ENCODE data around the gene GIMAP8.

Gene GIMAP8

GRCh38 chr7:150450491-150451001, at the start of gene GIMAP8:
Gene GIMAP8 (plus strand): TSS chr7:150450630. CDS start chr7:150466699, 16,069 bp downstream.
- DNase-seq (ENCODE audit: low read depth) = no peak

DNA sequence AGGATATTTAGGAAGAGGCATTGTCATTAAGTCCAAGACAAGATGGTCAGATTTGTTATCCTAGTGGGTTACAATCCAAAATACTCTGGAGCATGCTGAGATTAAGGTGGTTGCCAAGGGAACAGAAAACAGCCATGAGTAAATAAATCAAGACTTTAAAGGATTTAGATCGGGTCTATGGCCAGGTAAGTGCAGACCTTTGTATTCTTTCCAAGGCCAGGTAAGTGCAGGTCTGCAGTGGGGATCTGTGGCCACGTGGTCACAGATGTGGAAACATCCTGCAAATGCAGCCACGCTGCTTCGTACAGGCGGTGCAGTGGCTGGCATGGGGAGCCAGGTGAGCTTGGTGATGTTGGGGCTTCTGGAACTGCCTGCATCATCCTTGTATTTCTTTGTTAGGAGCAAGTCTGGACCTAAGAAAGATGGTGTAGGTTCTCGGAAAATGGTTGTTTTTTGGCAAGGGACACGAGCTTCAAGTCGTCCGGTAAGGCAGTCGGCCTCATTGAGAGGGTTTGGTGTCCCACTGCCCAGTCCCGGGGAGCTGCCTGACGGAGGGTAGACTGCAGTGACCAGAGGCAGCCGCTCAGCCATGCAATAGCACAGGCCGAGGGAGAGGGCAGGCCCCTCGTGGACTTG, 49.5 kb upstream of the GIMAP8 start:
- DNase-seq (ENCODE audit: low read depth) = no peak

GRCh38 chr7:150401424-150401790, 49.0 kb upstream of the GIMAP8 start:
- no peak for DNase-seq (ENCODE audit: low read depth)

- no peak for DNase-seq (ENCODE audit: low read depth)
Observed at GRCh38 chr7:150401861-150402631, 48.4 kb upstream of the GIMAP8 start.

GRCh38 chr7:150402671-150403321, 47.6 kb upstream of the GIMAP8 start:
- DNase-seq (ENCODE audit: low read depth) = no peak

- no peak for DNase-seq (ENCODE audit: low read depth)
Observed at GRCh38 chr7:150403376-150404171, 46.9 kb upstream of the GIMAP8 start.

DNA sequence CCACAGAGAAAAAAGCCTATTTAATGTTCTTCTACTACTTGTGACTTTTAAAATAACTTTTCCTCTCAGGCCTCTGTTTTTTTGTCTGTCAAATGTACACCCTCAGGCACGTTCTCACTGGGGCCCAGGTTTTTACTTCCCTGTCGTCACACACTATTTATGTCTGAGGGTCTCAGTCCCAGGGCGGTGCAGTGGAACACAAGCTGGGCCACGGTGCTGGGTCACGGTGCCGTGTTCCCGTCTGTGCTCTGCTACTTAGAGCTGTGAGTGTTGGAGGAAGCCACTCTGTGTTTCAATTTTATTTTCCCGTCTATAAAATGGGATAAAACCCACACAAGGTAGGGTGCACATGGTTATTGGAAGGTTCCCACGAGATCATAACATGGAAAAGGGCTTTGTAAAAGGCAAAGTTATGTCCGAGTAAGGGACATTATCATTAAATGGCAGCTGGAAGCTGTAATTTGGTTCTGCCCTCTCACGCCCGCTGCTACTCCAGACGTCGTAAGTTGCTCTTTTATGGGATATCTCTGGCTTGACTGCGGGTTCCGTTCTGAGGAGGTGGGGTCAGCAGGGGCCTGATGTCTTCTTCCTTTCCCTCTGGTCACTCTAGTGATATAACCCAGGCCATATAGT, 46.1 kb upstream of the GIMAP8 start:
- no peak for DNase-seq (ENCODE audit: low read depth)

DNA sequence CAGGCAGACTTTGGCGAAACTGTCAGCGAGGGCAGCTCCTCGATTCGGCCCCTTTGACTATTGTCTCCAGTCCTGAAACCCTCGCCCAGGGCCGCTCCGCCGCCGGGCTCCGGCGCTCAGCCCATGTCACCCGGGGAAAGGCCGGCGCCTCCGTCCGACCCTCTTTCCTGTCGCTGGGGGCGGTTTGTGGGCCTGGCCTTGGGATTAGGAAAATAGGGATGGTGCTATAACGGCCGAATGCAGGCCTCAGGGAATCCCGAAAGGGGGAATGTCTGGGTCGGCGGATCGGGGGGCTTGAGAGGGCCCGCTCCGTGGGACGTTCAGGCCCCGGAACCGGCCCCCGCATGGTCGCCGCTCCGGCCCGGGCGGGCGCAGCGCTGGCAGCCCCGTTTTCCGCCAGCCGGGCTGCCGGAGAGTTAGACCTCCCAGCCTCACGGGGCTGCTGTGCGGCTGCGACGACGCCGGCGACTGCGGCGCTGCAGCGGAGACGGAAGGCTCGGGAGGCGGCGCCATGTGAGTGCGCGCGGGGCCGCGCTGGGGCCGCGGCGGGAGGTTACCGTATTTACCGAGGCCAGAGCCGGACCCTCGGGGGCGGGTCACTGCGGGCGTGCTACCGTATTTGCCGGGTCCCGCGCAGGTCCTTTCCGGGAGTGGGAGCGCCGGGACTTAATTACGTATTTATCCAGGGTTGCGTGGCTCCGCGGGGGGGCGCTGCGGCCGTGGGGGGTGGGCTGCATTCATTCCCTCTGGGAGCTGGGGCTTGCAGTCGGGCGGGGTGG, 45.4 kb upstream of the GIMAP8 start:
- DNase-seq (ENCODE audit: low read depth) = peak; percentile 77

- DNase-seq (ENCODE audit: low read depth) = peak; percentile 6
Observed at GRCh38 chr7:150405584-150406311, 44.7 kb upstream of the GIMAP8 start.

- DNase-seq (ENCODE audit: low read depth) = no peak
Observed at GRCh38 chr7:150406312-150406566, 44.2 kb upstream of the GIMAP8 start.

GRCh38 chr7:150406567-150407421, 43.6 kb upstream of the GIMAP8 start:
- DNase-seq (ENCODE audit: low read depth) = no peak

- DNase-seq (ENCODE audit: low read depth) = no peak
Observed at GRCh38 chr7:150407588-150408392, 42.6 kb upstream of the GIMAP8 start.

DNA sequence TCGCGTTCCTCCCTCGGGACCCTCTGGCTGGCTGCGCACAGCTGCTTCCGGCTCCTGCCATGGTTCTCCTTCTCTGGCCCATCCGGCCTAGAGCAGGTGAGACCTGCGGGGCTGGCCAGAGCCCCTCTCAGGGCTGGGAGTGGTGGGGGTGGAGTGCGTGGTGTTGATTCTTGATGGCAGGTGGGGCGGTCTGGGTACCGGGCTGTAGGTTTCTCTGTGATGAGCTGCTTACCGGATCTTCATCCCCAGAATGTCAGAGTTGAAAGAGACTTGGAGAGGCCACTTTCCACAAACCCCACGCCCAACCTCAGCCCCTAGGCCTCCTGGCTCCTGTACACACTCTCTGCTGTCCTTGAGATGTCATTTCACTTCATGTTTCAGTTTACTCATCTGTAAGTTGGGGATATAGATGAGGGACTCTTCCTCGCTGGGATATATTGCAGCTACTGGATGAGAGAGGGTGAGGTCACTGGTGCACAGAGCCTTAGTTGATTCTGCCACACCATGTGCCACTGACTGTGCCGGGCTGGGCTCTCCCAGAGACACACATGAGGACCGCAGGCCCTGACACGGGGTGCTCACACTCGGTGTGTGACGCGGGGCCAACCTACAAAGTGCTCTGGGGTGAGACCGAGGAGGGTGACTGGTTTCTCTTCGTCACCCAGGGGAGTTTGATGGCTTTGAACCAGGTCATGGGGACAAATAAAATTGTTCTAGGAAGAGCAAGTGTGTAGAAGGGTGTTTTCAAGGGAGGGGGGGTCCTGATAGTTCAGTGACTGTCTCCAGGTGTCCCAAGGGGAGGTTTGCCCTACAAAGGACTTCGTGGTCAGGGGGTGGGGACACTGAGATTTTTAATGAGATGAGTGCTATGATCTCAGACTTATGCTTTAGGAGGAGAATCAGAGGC, 41.8 kb upstream of the GIMAP8 start:
- DNase-seq (ENCODE audit: low read depth) = no peak

GRCh38 chr7:150409300-150410030, 41.0 kb upstream of the GIMAP8 start:
- no peak for DNase-seq (ENCODE audit: low read depth)

DNA sequence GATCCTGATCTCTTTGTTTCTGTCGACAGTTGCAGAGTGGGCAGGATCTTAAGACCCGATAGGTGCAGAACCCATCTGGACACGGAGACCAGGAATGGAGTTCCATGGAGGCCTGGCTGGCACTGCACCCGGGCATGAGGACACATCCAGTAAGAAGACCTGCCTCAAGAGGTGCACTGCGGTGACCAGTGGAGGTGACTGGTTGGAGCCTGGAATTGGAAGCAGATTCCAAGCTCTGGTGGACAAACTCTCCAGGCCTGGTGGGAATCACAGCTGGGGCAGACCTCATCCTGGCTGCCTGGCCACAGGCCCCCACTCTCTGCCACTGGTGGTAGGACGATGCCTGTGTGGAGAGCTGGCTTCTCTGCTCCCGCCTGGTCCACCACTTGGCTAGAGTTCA, 40.3 kb upstream of the GIMAP8 start:
- DNase-seq (ENCODE audit: low read depth) = no peak

GRCh38 chr7:150410680-150411346, 39.6 kb upstream of the GIMAP8 start:
- DNase-seq (ENCODE audit: low read depth) = peak; percentile 34
